ENCODE data around the gene SRD5A1.

SRD5A1 gene, protein sequence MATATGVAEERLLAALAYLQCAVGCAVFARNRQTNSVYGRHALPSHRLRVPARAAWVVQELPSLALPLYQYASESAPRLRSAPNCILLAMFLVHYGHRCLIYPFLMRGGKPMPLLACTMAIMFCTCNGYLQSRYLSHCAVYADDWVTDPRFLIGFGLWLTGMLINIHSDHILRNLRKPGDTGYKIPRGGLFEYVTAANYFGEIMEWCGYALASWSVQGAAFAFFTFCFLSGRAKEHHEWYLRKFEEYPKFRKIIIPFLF

DNA sequence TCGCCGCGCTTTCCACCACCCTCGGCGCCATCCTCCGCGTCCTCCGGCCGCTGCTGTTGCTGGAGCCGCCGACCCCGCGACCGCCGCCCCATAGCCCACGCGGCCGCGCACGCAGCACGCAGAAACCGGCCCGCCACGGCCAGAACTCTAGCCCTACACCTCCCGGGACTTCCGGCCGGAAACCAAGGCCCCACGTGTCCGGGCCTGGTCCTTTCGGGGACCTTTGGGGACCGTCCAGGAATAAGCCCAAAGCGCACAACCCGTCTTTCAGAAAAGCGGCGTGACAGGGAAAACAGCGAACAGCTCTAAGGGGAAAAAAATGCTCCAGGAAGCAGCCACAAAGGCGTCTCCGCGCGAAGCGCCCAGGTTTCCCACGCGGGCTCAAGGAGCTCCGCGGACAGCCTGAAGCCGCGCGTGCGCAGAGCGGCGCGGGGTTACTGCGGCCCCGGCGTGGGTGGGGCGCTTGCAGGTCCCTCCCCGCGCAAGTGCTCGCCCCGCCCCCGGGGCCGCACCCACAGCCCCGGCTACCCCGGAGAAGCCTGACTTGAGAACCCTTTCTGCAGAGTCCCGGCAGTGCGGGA is at the start of gene SRD5A1, which contains the start of gene NSUN2:
Gene SRD5A1, plus strand, starts transcription at position 553 of the 581 bp plus-strand sequence. CDS start 137 bp downstream, outside the sequence.
Gene NSUN2, minus strand, starts transcription at position 157 of the 581 bp plus-strand sequence. Its CDS starts 65 bp downstream, at position 92.
- peak; percentile 88 for DNase-seq

DNA sequence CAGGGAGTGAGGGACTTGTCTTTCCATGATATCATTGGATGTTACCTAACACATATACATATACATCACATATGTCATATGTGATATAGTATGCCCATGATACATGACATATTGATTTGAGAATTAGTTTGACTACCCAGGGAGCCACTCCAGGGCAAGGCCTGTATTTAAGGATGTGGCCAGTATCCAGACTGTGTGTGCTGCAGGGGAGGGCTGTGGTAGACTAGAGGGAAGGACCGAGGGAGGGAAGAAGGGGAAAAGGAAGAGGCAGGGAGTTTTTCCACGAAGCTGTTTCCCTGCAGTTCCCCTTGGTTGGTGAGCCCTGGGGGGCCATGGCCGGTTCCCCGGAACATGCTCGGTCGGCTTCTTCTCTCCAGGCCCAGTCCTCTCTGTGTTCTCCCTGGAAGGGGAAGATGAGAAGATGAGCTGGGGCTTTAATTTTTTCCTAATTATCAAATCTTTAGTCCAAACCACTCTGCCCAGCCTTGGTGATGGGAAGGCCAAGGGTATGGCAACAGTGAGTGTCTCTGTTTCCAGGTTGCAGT is 49.1 kb upstream of the SRD5A1 start:
- DNase-seq, result no peak

DNA sequence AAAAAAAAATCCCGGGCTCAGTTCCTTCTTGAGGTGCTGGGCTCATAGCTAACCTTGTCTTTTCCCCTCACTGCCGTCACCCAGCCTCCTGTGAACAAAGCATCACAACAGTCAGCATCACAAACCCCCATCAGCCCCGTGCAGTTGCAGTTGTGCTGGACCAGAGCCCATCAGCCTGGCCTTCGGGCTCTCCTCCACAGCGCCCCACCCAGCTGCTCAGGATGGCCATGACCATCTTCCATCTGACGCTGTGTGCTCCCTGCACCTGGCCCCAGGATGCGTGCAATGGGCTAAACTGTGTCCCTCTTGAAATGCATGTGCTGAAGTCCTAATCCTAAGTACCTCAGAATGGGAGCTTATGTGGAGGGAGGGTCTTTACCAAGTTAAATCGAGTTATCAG is 48.5 kb upstream of the SRD5A1 start:
- DNase-seq, result no peak

DNA sequence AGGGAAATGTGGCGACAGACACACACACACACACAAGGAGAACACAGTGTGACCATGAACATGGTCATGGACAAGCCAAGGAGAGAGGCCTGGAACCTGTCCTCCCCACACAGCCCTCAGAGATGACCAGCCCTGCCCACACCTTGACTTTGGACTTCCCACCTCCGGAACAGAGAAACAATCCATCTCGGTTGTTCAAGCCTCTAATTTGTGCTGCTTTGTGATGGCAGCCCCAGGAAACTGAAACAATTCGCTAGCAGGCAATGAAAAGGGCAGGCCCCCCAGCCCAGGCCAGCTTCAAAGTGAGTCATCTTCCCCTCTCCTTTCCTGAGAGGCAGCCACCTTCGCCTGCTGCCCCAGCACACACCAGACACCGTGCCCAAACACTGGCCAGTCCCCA is 48.1 kb upstream of the SRD5A1 start:
- no peak for DNase-seq

DNA sequence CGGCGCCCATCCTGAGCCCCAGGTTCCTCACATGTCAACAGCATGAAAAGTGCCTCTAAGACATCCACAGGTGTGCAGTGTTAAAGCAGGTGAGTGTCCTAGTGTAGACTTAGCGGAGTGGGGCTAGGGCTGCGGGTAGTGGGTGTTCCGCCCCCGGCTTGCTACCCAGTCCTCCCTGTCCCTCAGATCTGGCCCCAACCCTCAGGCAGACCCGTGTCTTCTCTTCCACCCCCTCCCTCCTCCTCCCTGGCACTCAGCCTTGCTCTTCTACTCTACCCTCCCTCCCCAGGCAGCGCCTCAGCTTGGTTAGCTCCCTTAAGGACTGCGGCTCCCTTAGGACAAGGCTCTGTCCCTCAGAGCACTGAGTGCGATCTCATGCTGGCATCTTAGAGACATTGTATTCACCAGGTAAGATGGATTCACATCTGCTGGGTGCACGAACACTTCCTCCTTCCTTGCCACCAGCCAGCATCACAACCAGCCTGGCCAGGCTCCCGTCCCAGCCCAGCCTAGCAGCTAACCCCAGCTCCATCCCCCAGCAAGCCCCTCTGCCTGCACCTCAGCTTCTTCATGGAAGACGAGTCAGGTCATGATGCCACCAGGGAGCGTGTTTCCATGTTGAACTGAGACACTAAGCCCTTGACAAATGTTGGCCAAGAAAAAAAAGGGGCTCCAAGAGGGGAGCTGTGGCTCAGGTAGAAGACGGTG is 47.1 kb upstream of the SRD5A1 start:
- no peak for DNase-seq

DNA sequence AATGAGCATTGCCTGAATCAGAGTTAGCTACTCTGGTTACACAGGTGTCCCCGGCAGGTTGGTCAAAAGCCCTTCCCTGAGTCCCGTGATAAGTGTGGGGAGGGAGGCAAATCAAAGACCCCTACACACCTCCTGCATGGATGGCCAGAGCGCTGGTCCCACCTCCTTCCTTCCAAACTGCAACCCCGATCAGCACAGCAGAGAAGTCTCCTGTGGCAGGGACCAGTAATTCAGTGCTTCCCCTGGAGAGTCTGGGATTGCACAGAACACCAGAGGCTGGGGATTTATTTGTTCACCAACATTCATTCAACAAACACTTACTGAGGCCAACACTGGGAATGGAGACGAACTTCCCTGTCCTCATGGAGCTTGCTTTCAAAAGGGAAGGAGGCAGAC is 46.6 kb upstream of the SRD5A1 start:
- no peak for DNase-seq

DNA sequence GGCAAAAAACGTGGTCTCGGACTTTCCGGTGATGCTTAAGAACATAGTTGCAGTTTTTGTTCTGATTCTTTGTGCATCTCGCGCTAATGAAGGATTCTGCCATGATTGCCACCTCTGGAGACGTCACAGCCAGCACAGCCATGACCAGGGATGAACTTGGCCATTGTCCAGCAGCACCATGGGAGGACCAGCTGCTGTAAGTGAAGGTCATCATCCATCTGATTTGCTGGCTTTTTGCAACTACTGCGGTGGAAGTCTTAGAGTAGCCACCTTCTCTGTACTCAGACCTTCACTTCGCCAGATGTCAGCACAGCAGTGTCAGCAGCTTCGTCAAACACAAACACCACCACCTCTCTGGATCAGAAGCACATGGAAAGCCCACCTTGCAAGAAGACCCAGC is 46.1 kb upstream of the SRD5A1 start:
- no peak for DNase-seq

DNA sequence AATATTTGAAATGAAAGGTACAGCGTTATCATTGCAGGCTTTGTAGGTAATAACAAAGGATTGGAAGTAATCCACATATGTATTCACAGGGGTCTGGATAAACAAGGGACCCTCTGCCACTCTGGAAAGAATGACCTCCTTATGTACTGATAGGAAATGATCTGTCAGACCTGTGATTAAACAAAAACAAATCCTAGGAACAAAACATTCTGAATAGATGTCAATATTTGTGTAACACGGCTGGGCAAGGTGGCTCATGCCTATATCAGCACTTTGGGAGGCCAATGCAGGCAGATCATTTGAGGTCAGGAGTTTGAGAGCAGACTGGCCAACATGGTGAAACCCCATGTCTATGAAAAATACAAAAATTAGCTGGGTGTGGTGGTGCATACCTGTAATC is 42.7 kb upstream of the SRD5A1 start:
- DNase-seq, result no peak

DNA sequence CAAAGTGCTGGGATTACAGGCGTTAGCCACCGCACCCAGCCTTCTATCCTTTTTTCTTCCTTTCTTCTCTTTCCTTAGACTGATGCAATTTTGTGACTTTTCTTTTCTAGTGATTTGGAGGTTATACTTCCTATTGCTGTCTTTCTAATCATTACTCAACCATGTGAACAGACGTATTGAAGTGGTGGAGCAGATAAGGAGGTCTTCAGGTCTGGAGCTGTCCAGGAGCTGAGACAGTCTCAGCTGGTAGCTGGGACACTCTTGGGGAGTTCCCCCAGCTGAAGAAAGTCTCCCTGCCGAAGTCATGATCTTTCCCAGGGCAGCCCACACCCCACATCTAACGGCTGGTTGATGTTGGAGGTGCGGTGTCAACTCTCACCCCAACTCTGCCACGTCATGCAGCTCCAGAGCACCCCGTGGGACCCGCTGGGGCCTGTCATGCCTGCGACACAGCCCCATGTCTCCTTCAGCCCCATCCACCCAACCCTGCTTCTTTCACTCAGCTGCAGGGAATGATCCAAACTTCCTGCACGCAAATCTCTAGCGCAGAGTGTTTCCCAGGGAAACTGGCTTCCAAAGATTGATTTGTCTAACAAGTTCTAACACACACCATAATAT is 41.5 kb upstream of the SRD5A1 start:
- no peak for DNase-seq

DNA sequence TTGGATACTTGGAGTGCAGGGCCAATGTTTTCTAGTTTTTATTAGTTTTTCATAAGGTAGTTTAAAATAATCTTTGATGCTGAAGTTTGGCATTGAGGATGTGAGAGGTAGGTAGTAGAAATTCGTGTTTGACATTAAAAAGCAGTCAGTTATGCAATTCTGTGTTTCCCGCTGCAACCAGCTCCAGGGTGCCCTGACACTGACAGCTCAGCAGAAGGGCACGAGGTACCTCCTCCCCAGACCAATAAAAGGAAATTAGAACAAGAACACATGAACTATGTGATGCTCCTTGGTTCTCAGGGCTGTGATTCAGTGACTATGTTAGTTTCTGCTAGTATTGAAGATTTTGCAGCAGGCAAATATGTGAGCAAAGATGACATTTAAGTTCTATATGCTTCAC is 40.6 kb upstream of the SRD5A1 start:
- no peak for DNase-seq

DNA sequence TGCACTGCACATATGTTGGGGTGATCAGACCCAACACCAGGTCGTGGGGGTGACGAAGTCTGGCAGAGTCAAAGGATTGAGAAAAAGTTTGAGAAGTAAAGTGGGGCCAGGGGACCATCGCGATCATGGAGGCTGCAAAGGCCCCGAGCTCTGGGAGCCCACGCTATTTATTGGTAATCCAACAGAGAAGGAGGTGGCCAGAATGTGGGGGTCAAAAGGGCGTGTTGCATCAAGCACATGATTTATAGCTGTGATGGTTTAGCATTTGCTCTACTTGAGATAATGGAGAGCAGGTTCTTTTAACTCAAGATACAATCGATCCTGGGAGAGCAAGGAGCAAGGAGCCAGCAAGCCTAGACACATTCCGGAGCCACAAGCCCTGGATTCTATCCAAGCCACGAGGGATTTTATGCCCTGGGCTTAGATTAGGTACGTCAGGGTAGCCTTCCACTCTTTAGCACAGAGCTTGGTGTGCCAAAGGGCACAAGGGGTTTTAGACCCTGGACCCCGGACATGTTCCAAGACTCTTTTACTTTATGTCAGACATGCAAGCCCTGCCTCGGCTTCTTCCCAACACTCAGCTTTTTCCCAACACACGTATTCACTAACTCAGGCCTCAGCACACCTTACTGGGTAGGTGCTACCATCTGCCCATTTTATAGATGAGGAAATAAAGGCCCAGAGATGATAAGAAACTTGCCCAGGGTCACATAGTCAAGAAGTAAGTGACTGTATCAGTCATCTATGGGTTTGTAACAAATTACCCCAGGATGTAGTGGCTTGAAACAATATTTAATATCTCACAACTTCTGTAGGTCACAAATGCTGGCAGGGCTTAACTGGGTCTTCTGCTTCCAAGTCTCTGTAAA is 39.9 kb upstream of the SRD5A1 start:
- DNase-seq, result no peak

DNA sequence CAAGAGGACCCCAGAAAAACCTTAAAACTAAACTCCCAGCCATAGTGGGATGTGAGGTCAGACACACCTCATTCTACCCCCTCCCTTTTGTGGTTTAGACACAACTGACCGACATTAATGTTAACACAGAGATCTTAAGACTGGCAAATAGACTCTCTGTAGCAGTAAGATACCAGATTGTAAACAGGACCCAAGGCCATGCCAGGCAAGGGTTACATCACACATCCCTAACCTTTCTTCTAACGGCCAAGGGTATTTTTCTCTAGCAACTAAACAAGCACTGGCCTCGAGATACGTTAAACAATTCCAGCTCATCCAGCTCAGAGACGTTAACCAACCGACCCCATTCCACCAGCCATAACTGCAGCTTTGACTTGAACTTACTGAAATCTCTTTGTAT is 39.2 kb upstream of the SRD5A1 start:
- DNase-seq, result no peak

DNA sequence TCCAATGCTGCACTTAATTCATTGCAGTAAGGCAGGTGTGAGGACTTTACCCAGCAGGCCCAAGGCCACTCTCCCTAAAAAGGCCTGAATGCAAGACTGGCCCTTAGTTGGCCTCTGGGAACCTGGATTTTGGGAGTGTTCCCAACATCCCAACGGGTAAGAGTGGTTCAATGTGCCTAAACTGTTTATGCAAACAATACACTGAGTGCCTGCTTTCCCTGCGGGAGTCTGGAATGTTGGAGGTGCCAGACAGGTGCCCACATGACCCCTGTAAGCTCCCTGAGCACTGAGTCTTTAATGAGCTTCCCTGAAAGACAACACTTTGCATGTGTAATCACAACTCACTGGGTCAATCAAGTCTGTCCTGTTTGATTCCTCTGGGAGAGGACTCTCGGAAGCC is 37.8 kb upstream of the SRD5A1 start:
- no peak for DNase-seq

DNA sequence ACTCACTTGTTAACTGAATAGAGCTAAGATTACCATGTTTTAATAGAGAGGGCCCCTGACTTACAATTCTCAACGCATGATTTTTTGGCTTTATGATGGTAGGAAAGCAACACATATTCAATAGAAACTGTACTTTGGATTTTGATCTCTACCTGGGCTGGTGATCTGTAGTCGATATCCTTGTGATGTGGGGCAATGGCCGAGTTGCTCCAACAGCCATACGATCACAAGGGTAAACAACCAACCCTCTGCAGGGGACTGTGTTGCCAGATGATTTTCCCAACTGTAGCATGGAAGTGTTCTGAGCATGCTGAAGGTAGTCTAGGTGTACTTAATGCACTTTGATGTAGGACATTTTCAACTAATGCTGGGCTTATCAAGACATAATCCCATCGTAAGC is 36.9 kb upstream of the SRD5A1 start:
- no peak for DNase-seq

DNA sequence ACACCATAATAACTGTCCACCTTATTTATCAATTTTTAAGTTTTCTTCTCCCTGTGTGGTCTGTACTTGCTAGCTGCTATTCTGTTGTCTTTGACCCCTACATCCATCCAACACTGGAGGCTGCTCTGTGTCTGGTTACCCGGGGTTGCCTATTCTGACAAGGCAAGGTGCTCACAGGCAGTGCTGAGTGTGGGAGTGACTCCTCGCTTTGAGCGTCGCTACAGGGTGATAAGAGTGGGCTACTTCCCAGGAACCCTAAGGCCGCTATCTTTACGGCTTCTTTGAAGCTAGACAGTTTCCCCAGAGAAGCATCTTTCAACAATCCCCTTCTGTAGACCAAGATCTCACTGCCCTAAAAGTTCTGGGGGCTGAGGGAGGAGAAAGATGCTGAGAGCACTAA is 35.7 kb upstream of the SRD5A1 start:
- DNase-seq, result no peak

DNA sequence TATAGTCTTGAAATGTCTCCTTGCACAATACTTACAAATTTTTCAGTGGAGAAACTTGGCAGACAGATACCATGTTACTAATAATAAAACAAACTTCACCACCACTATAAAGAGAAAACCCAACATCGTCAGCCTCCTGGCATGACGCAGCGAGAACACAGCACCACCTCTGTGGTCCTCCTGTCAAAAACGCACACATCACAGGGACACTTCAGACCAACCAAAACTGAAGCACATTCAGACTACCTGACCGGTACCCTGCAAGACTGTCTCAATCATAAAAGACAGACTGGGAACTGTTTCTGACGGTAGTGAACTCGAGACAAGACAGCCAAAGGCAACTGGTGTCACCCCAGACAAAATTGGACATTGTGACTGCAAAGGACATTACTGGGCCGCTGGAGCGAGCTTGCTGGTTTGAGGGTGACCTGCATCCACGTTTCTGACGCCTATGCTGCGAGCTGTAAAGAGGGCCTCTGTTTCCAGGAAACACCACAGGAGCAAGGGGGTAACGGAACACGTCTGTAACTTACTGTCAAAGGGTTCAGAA is 34.8 kb upstream of the SRD5A1 start:
- DNase-seq, result peak; percentile 3

DNA sequence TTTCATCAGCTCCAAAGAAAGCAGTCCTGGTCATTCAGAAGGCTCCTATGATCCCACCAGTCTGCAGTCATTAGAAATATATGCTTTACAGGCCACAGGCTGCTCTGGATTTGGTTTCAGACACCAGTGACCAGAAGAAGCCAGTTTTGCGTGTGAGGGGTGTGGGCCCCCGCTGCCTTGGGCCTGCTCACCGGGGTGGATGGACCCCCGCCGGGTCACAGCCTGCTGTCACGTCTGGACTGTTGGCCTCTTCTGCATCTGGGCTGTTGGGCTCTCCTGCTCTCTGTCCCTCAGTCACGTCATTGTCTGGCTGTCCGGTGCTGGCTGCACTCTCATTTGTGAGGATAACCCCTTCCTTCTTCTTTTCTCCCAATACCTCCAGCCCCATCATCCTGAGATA is 33.5 kb upstream of the SRD5A1 start:
- no peak for DNase-seq

DNA sequence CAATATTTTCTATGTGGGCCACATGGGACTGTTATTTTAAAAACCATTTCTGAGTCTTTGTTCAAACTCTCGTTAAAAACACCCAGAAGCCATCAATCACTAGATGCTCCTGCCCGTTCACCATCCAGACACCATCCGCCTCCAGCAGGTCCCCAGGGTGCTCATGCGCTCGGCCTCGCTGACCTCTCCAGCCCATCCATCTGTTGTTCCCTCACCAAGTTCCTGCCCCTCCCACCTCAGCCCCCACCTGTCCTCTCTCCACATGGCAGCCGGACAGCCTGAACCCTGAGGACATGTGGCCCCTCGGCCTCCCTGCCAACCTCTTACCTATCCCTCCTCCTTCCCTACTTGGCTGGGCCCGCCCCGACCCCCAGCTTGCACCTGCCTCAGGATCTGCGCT is 32.0 kb upstream of the SRD5A1 start:
- no peak for DNase-seq

DNA sequence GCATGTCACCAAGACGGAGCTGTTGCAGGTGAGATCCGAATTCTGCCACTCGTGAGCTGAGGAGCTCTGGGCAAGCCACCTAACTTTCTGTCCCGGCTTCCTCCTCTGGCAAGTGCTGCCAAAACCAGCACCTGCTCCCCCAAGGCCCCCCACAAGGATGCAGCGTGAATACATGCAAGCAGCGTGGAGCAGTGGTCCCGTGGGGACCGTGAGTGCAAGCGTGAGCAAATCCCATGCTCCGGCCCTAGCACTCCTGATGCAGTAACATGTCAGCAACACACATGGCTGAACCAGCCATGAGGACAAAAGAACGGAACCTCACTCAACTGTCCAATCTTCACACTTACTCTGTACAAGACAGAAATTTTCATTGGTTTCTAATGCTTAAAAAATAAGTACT is 31.4 kb upstream of the SRD5A1 start:
- no peak for DNase-seq

DNA sequence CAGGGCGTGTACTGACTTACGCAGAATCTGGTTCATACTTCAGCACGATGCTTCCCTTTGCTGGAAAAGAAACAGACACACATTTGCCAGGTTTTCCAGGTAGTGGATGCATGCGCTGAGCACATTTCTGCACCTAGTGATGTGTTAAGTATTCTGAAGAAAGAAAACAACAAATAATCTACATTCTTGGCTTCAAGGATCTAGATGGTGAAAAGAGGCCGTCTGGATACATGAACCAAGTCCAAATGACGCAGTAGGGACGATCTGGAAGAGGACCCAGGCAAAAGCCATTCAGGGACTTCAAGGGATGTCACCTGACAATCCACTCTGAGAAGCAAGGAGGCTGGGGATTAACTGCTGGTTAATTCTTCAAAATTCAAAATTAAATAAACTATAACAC is 30.8 kb upstream of the SRD5A1 start:
- no peak for DNase-seq

DNA sequence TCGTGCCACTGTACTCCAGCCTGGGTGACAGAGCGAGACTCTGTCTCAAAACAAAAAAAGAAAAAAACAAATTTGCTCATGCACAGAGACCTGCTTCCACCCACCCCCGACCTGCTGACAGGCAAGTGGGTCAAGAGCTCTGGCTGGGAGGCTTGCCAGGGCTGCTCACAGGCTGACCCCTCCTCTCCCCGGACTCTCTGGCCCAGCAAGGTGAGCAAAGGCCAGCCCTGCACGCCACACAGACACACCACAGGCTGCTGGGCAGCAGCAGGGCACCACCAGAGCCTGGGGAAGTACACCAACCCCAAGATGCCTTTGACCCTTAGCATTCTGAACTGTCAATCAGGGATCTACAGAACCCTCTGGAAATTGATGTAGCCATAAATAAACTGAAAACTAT is 29.6 kb upstream of the SRD5A1 start:
- DNase-seq, result no peak

DNA sequence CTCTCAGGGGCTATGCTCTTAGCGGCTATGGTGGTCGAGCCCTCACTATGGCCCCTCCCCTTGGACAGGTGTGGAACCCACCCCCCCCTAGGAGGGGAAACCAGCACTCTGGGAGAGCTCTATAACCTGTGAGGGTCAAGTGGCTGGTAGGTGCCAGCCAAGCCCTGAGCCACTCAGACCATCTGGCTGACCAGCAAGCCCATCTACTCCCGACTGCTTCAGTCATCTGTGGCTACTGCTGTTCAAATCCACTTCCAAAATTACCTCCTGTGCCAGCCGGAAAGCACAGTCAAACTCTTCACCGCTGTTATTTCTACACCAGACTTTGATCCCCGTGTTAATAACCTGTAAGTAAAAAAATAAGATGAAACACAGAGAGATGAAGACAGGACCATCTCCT is 28.9 kb upstream of the SRD5A1 start:
- DNase-seq, result no peak

Data from fibroblast of skin of right quadriceps (primary cell).